Peyer's patch (tissue), 4 donors: Measurements from ENCODE around the gene KEL. TPM values are rescaled to one million over a fixed set of nuclear protein-coding genes. Genes with fewer than 3 reads are reported as not detected.

Experiments used
- DNase-seq, 3 donors: peaks; one replicate each; pipeline ENCODE4 v3.0.0-alpha.2; 2017 to 2019
- H3K27ac ChIP-seq, 4 donors: fragments of 200-600 bp; sonication (generic); one replicate each; pipeline ENCODE4 v1.5.1; 2016 to 2019
- H3K27me3 ChIP-seq, 2 donors: fragments of 200-600 bp; sonication (generic); one replicate each; pipeline ENCODE4 v1.5.1; 2019
- H3K36me3 ChIP-seq, 3 donors: fragments of 200-600 bp; sonication (generic); one replicate each; pipeline ENCODE4 v1.5.1; 2016 to 2019
- H3K4me1 ChIP-seq, 4 donors: fragments of 200-600 bp; sonication (generic); one replicate each; pipeline ENCODE4 v1.5.1; 2016 to 2019
- H3K4me3 ChIP-seq, 4 donors: fragments of 200-600 bp; sonication (generic); 1 replicate in 3 of 4; 2 replicates in 1 of 4; pipeline ENCODE4 v1.5.1; 2016 to 2019; ENCODE audit warnings: mild to moderate bottlenecking in 1 of 4
- H3K9me3 ChIP-seq, 4 donors: fragments of 200-600 bp; sonication (generic); one replicate each; pipeline ENCODE4 v1.5.1; 2016 to 2019; ENCODE audit warnings: mild to moderate bottlenecking in 1 of 4
- CTCF ChIP-seq, 6 experiments: fragments of 450-650 bp in 4 of 6; fragments of 200-600 bp in 2 of 6; sonication (generic) in 1 of 6; IDR thresholded peaks; one replicate each; pipeline ENCODE4 v1.5.1; 2017 to 2019; ENCODE audit warnings: antibody characterized with exemption in 6 of 6, mild to moderate bottlenecking in 3 of 6, moderate library complexity in 1 of 6
- POLR2A ChIP-seq, 2 donors: fragments of 450-650 bp; IDR thresholded peaks; one replicate each; pipeline ENCODE4 v1.5.1; 2017; ENCODE audit warnings: antibody characterized with exemption in 2 of 2, mild to moderate bottlenecking in 2 of 2, moderate library complexity in 2 of 2
- total RNA-seq, 4 donors: library from RNA; depleted of rRNA; stranded (reverse); fragments of >200 nt; gene quantifications; one replicate each; pipeline ENCODE4 v1.1.0, GENCODE V29; 2016

KEL gene
- total RNA-seq, 4 donors from 2014 or later, result not detected

GRCh38 chr7:142910481-142910880 lies 51.7 kb downstream of the KEL start:
- Histone ChIP-seq H3K4me3 (no peak overlapping the region), H3K9me3 (no peaks in the 10 kb centered on the region), H3K27ac (no peak overlapping the region), H3K36me3 (no peaks in the 10 kb centered on the region), H3K27me3 (no peaks in the 10 kb centered on the region), H3K4me1 (peaks cover 0 to 10% (median 0%) of the 10 kb centered on the region in 4 donors)
- TF ChIP-seq CTCF (IDR thresholded peaks at IDR 0.05) (no peak), POLR2A (IDR thresholded peaks at IDR 0.05) (no peak)
- no peak for DNase-seq

GRCh38 chr7:142910031-142910433 lies 52.1 kb downstream of the KEL start:
- Histone ChIP-seq H3K27ac (no peak overlapping the region), H3K27me3 (no peaks in the 10 kb centered on the region), H3K36me3 (no peaks in the 10 kb centered on the region), H3K9me3 (no peaks in the 10 kb centered on the region), H3K4me1 (peaks cover 0 to 10% (median 0%) of the 10 kb centered on the region in 4 donors), H3K4me3 (no peak overlapping the region)
- DNase-seq, result no peak
- TF ChIP-seq POLR2A (IDR thresholded peaks at IDR 0.05) (no peak), CTCF (IDR thresholded peaks at IDR 0.05) (no peak)

GRCh38 chr7:142908921-142909890 lies 53.0 kb downstream of the KEL start:
- peaks cover 0 to 6% (median 2%) of the 10 kb centered on the region in 4 donors for H3K9me3 ChIP-seq
- H3K27me3 ChIP-seq, result no peaks in the 10 kb centered on the region
- H3K4me3 ChIP-seq, result no peak overlapping the region
- no peak for DNase-seq
- H3K27ac ChIP-seq, result no peak overlapping the region
- peaks cover 0 to 10% (median 0%) of the 10 kb centered on the region in 4 donors for H3K4me1 ChIP-seq
- TF ChIP-seq POLR2A (IDR thresholded peaks at IDR 0.05), result no peak
- TF ChIP-seq CTCF (IDR thresholded peaks at IDR 0.05), result peak in 3 of 6 experiments; percentile 33
- no peaks in the 10 kb centered on the region for H3K36me3 ChIP-seq

GRCh38 chr7:142908290-142908689 lies 53.9 kb downstream of the KEL start:
- no peak for DNase-seq
- H3K36me3 ChIP-seq, result no peaks in the 10 kb centered on the region
- TF ChIP-seq CTCF (IDR thresholded peaks at IDR 0.05) (no peak), POLR2A (IDR thresholded peaks at IDR 0.05) (no peak)
- no peaks in the 10 kb centered on the region for H3K27me3 ChIP-seq
- H3K27ac ChIP-seq, result no peak overlapping the region
- H3K9me3 ChIP-seq, result peaks cover 0 to 7% (median 2%) of the 10 kb centered on the region in 4 donors
- no peak overlapping the region for H3K4me3 ChIP-seq
- H3K4me1 ChIP-seq, result peaks cover 0 to 10% (median 0%) of the 10 kb centered on the region in 4 donors

GRCh38 chr7:142906643-142907042 lies 55.5 kb downstream of the KEL start:
- no peaks in the 10 kb centered on the region for H3K27me3 ChIP-seq
- peaks cover 0 to 7% (median 2%) of the 10 kb centered on the region in 4 donors for H3K9me3 ChIP-seq
- H3K27ac ChIP-seq, result no peak overlapping the region
- TF ChIP-seq POLR2A (IDR thresholded peaks at IDR 0.05) (no peak), CTCF (IDR thresholded peaks at IDR 0.05) (no peak)
- H3K4me3 ChIP-seq, result no peak overlapping the region
- no peak for DNase-seq
- no peaks in the 10 kb centered on the region for H3K36me3 ChIP-seq
- peaks cover 0 to 10% (median 0%) of the 10 kb centered on the region in 4 donors for H3K4me1 ChIP-seq
